Ovary (tissue), 1 donor: ENCODE measurements around the gene PALD1.

Source experiments
- EP300 ChIP-seq: sonication (generic); formaldehyde crosslinking; IDR thresholded peaks from one replicate; pipeline ENCODE4 v1.6.1; 2017; ENCODE audit warnings: antibody characterized with exemption
- POLR2A ChIP-seq: fragments of 450-650 bp; IDR thresholded peaks from one replicate; pipeline ENCODE4 v1.6.1; 2017; ENCODE audit warnings: antibody characterized with exemption, mild to moderate bottlenecking, moderate library complexity

- TF ChIP-seq EP300 (no peak), POLR2A (no peak)
These were observed 23.8 kb downstream of the PALD1 start for GRCh38 chr10:70502406-70502805.
